Stimulated activated CD4-positive, alpha-beta T cell treated with anti-CD3 and anti-CD28 coated beads, Interleukin-12 subunit alpha, Interleukin-12 subunit beta, amount 100 ng/mL, for 4 hours (primary cell): ENCODE data around the gene ESM1.

Experiments used
- DNase-seq: peaks from one replicate; pipeline ENCODE4 v3.0.0-alpha.2; 2020

ESM1 gene

GRCh38 chr5:54975701-54976100 lies 9.7 kb downstream of the ESM1 start:
- DNase-seq = no peak

GRCh38 chr5:54969856-54970828 lies 15.3 kb downstream of the ESM1 start:
- DNase-seq = no peak

GRCh38 chr5:54969242-54969641 lies 16.2 kb downstream of the ESM1 start:
- DNase-seq = no peak

- no peak for DNase-seq
Measured at GRCh38 chr5:54965806-54966205, 19.6 kb downstream of the ESM1 start.

- DNase-seq = no peak
Measured at GRCh38 chr5:54964405-54964804, 21.0 kb downstream of the ESM1 start.

GRCh38 chr5:54959673-54960418 lies 25.5 kb downstream of the ESM1 start:
- peak; percentile 4 for DNase-seq

GRCh38 chr5:54956922-54957321 lies 28.5 kb downstream of the ESM1 start:
- no peak for DNase-seq

- DNase-seq = no peak
Measured at GRCh38 chr5:54947187-54947586, 38.2 kb downstream of the ESM1 start.

- no peak for DNase-seq
Measured at GRCh38 chr5:54946306-54946819, 39.0 kb downstream of the ESM1 start.

- no peak for DNase-seq
Measured at GRCh38 chr5:54944364-54944763, 41.0 kb downstream of the ESM1 start.

GRCh38 chr5:54942064-54942778 lies 43.2 kb downstream of the ESM1 start:
- no peak for DNase-seq

- DNase-seq = no peak
Measured at GRCh38 chr5:54936201-54936600, 49.2 kb downstream of the ESM1 start.

GRCh38 chr5:54932789-54933188 lies 52.6 kb downstream of the ESM1 start:
- DNase-seq = no peak

GRCh38 chr5:54930736-54931135 lies 54.7 kb downstream of the ESM1 start:
- no peak for DNase-seq
